HAP-1 (cell line): ENCODE data around the gene HDGFL3.
"Not testable (repeated sequence)": the region's sequence is repeated elsewhere in the genome, so short reads cannot be mapped to it uniquely, and the experiment has no call there.

ENCODE experiments used
- DNase-seq, 2 experiments: peaks; one replicate each; pipeline ENCODE4 v3.0.0-alpha.2; 2016 to 2020; ENCODE audit warnings: low spot score in 2 of 2
- H3K27me3 ChIP-seq: fragments of 250-450 bp; sonication (Bioruptor Pico); 2 replicates; pipeline ENCODE4 v1.5.1; 2020; ENCODE audit warnings: low read depth, mild to moderate bottlenecking, moderate library complexity
- H3K36me3 ChIP-seq: fragments of 250-450 bp; sonication (Bioruptor Pico); replicated peaks from 2 replicates; pipeline ENCODE4 v1.5.1; 2020; ENCODE audit warnings: mild to moderate bottlenecking
- H3K4me1 ChIP-seq: fragments of 250-450 bp; sonication (Bioruptor Pico); 2 replicates; pipeline ENCODE4 v1.5.1; 2020; ENCODE audit warnings: mild to moderate bottlenecking
- H3K4me3 ChIP-seq: fragments of 250-450 bp; sonication (Bioruptor Pico); 2 replicates; pipeline ENCODE4 v1.5.1; 2020; ENCODE audit warnings: mild to moderate bottlenecking, moderate library complexity
- H3K9me3 ChIP-seq: fragments of 250-450 bp; sonication (Bioruptor Pico); 2 replicates; pipeline ENCODE4 v1.5.1; 2020; ENCODE audit warnings: mild to moderate bottlenecking, moderate library complexity
- in situ Hi-C: fragments of 300-500 bp; cut with MboI; formaldehyde crosslinking; loops from 3 replicates; pipeline ENCODE4 v1.14.3; 2020; ENCODE audit warnings: low sequenced_read_pairs, inconsistent platforms, mixed read lengths

HDGFL3 gene

GRCh38 chr15:83207660-83208366, at the start of gene HDGFL3:
HDGFL3 (minus strand) TSS chr15:83207823; CDS start chr15:83207414, 409 bp downstream.
- in situ Hi-C loops: no loop called here
- peak; percentile 72 to 90 for DNase-seq

GRCh38 chr15:83250781-83251180, 43.2 kb upstream of the HDGFL3 start:
- Histone ChIP-seq H3K4me1 (peaks cover 4% of the 10 kb centered on the region; the same call in 1 of the 2 replicates), H3K9me3 (no peaks in the 10 kb centered on the region), H3K4me3 (no peak overlapping the region), H3K27me3 (peaks cover 33% of the 10 kb centered on the region), H3K36me3 (no peaks in the 10 kb centered on the region)
- in situ Hi-C loops: loop anchor here (5.0 to 25.0 kb wide), 3 partner anchors 182 to 787 kb away; no protein-coding TSS in a partner anchor
- DNase-seq: no peak

More at GRCh38 chr15:83207660-83208366, at the start of gene HDGFL3:
- H3K4me1 ChIP-seq: peaks cover 34% of the 10 kb centered on the region
- H3K27me3 ChIP-seq: no peaks in the 10 kb centered on the region
- no peaks in the 10 kb centered on the region for H3K9me3 ChIP-seq
- H3K36me3 ChIP-seq: no peaks in the 10 kb centered on the region; the same call in 1 of the 2 replicates
- H3K4me3 ChIP-seq: peak within 1 kb of the TSS; percentile 70

GRCh38 chr15:83249030-83249343, 41.4 kb upstream of the HDGFL3 start:
- H3K27me3 ChIP-seq: peaks cover 28% of the 10 kb centered on the region
- H3K4me1 ChIP-seq: peaks cover 4% of the 10 kb centered on the region; the same call in 1 of the 2 replicates

GRCh38 chr15:83248151-83249029, 40.8 kb upstream of the HDGFL3 start:
- peak; percentile 73 to 83 for DNase-seq

More at GRCh38 chr15:83249030-83249343, 41.4 kb upstream of the HDGFL3 start:
- DNase-seq: peak in 1 of 2 experiments; percentile 37
- in situ Hi-C loops: no loop called here
- Histone ChIP-seq H3K4me3 (no peak overlapping the region), H3K9me3 (no peaks in the 10 kb centered on the region), H3K36me3 (no peaks in the 10 kb centered on the region)

GRCh38 chr15:83243634-83244033, 36.0 kb upstream of the HDGFL3 start:
- DNase-seq: no peak
- no peaks in the 10 kb centered on the region for H3K36me3 ChIP-seq
- H3K4me3 ChIP-seq: no peak overlapping the region
- 0 out of 2 replicates have a peak, but pooled peaks cover 2% of the 10 kb centered on the region for H3K4me1 ChIP-seq
- in situ Hi-C loops: no loop called here
- H3K9me3 ChIP-seq: no peaks in the 10 kb centered on the region
- peaks cover 23% of the 10 kb centered on the region for H3K27me3 ChIP-seq

More at GRCh38 chr15:83248151-83249029, 40.8 kb upstream of the HDGFL3 start:
- Histone ChIP-seq H3K4me3 (no peak overlapping the region), H3K4me1 (peaks cover 4% of the 10 kb centered on the region; the same call in 1 of the 2 replicates), H3K36me3 (no peaks in the 10 kb centered on the region), H3K27me3 (peaks cover 28% of the 10 kb centered on the region), H3K9me3 (no peaks in the 10 kb centered on the region)
- in situ Hi-C loops: no loop called here

GRCh38 chr15:83230242-83230641, 22.6 kb upstream of the HDGFL3 start:
- in situ Hi-C loops: no loop called here
- no peaks in the 10 kb centered on the region for H3K9me3 ChIP-seq
- no peaks in the 10 kb centered on the region for H3K4me1 ChIP-seq
- no peaks in the 10 kb centered on the region for H3K27me3 ChIP-seq
- no peaks in the 10 kb centered on the region for H3K36me3 ChIP-seq
- DNase-seq: no peak
- H3K4me3 ChIP-seq: no peak overlapping the region

- H3K36me3 ChIP-seq: no peaks in the 10 kb centered on the region
- H3K27me3 ChIP-seq: 0 out of 2 replicates have a peak, but pooled peaks cover 3% of the 10 kb centered on the region
- DNase-seq: no peak
- H3K4me3 ChIP-seq: no peak overlapping the region
- no peaks in the 10 kb centered on the region for H3K9me3 ChIP-seq
- in situ Hi-C loops: no loop called here
- no peaks in the 10 kb centered on the region for H3K4me1 ChIP-seq
Measured at GRCh38 chr15:83225449-83225848, 17.8 kb upstream of the HDGFL3 start.

GRCh38 chr15:83221781-83222180, 14.2 kb upstream of the HDGFL3 start:
- H3K4me3 ChIP-seq, H3K9me3 ChIP-seq, DNase-seq, in situ Hi-C loops, H3K27me3 ChIP-seq, H3K36me3 ChIP-seq, H3K4me1 ChIP-seq: not testable (repeated sequence)

GRCh38 chr15:83219026-83219425, 11.4 kb upstream of the HDGFL3 start:
- in situ Hi-C loops: no loop called here
- no peaks in the 10 kb centered on the region for H3K9me3 ChIP-seq
- DNase-seq: no peak
- H3K27me3 ChIP-seq: no peaks in the 10 kb centered on the region; the same call in 1 of the 2 replicates
- H3K4me1 ChIP-seq: no peaks in the 10 kb centered on the region
- H3K36me3 ChIP-seq: no peaks in the 10 kb centered on the region
- no peak overlapping the region for H3K4me3 ChIP-seq

GRCh38 chr15:83215306-83215705, 7.7 kb upstream of the HDGFL3 start:
- in situ Hi-C loops: no loop called here
- H3K36me3 ChIP-seq: no peaks in the 10 kb centered on the region

GRCh38 chr15:83210619-83211018, 3.0 kb upstream of the HDGFL3 start:
- no peak for DNase-seq
- Histone ChIP-seq H3K4me3 (no peak overlapping the region), H3K27me3 (no peaks in the 10 kb centered on the region; the same call in 1 of the 2 replicates), H3K4me1 (peaks cover 6% of the 10 kb centered on the region), H3K9me3 (no peaks in the 10 kb centered on the region), H3K36me3 (no peaks in the 10 kb centered on the region; the same call in 1 of the 2 replicates)
- in situ Hi-C loops: no loop called here

More at GRCh38 chr15:83215306-83215705, 7.7 kb upstream of the HDGFL3 start:
- no peak for DNase-seq
- no peak overlapping the region for H3K4me3 ChIP-seq
- H3K27me3 ChIP-seq: no peaks in the 10 kb centered on the region; the same call in 1 of the 2 replicates
- H3K4me1 ChIP-seq: no peaks in the 10 kb centered on the region
- no peaks in the 10 kb centered on the region for H3K9me3 ChIP-seq

- Histone ChIP-seq H3K4me1 (peaks cover 18% of the 10 kb centered on the region), H3K27me3 (no peaks in the 10 kb centered on the region), H3K4me3 (no peak overlapping the region), H3K9me3 (no peaks in the 10 kb centered on the region), H3K36me3 (no peaks in the 10 kb centered on the region; the same call in 1 of the 2 replicates)
- in situ Hi-C loops: no loop called here
- peak; percentile 41 to 64 for DNase-seq
Measured at GRCh38 chr15:83209333-83209732, 1.7 kb upstream of the HDGFL3 start.

- Histone ChIP-seq H3K4me1 (peaks cover 29% of the 10 kb centered on the region), H3K4me3 (peak overlapping the region; percentile 70), H3K36me3 (no peaks in the 10 kb centered on the region; the same call in 1 of the 2 replicates), H3K9me3 (no peaks in the 10 kb centered on the region), H3K27me3 (no peaks in the 10 kb centered on the region)
- DNase-seq: no peak
- in situ Hi-C loops: no loop called here
Measured at GRCh38 chr15:83208367-83208661, 691 bp upstream of the HDGFL3 start.
